GM21390 (cell line): Measurements from ENCODE around the gene NADK.
A peak's percentile ranks its signal among the peaks of the same experiment; 100 is the strongest.

Experiments used
- ATAC-seq: cut with Tn5 transposase; IDR thresholded peaks from one replicate; pipeline ENCODE4 v1.9.1; 2021; ENCODE audit not compliant: unreplicated experiment

The NADK gene, protein sequence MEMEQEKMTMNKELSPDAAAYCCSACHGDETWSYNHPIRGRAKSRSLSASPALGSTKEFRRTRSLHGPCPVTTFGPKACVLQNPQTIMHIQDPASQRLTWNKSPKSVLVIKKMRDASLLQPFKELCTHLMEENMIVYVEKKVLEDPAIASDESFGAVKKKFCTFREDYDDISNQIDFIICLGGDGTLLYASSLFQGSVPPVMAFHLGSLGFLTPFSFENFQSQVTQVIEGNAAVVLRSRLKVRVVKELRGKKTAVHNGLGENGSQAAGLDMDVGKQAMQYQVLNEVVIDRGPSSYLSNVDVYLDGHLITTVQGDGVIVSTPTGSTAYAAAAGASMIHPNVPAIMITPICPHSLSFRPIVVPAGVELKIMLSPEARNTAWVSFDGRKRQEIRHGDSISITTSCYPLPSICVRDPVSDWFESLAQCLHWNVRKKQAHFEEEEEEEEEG

DNA sequence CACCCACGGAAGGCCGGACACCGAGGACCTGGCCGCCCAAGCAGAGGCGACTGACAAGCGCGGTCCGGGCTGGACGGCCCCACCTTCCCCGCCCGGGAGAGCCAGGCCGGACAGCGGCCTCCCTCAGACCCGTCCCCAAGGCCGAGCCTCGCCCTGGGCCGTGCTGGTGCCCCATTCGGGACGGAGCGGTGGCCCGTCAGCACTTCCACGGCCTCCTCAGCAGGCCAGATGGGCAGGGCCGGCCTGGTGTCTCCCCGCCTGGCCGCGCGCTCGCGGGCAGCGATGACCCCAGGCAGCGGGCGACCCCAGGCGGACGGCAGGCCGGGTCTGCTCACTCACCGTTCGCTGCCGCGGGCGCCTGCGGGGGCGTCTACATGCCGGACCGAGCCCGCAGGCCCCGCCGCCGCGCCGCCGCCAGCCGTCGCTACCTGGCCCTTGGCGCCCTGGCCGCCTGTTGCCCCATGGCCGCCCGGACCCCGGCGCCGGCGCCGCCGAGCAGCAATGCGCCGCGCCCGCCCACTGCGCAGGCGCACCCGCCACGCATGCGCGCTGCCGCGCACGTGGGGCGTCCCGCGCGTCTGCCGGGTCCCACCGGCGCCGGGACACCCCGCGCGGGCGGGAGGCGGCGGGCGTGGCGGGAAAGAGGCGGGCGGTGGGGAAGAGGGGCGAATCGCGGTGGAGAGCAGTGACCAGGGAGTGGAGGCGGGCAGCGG, at the start of gene NADK:
Gene NADK (minus strand): TSS at position 521 of the 713 bp plus-strand sequence. CDS start 13,064 bp downstream, outside the sequence.
- ATAC-seq = peak; percentile 25

DNA sequence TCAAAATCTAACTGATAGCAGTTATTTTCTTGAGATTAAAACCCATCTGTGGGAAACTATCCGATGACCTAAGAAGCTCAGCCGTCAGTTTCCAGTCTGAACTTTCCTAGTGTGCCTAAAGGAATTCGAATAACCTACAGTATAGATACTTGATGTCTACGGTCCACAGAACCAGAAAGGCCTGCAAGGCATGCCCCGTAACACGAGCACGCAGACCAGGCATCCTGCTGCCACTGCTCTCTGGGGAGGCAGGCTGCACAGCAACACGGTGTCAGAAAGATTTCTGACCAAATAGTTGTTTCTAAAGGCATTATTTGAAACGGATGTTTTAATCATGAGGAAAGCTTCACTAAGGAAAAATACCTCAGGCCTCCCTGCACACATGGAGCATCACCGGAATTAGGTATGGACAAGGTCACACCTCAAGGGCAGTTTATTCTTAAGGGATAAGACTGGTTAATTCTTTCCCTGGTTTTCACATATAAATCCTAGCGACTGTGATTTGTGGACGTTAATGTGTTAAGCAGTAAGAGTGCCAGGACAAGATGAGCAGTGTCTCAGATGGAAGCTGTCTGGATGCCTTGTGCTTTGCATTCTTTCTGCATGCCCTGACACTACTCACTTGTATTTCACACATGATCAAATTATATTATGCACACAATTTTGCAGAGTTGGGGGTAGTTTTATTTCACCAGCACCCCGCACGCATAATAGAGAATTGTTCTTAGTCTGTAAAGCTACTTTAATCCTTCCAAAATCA, 49.0 kb upstream of the NADK start:
- no peak for ATAC-seq

DNA sequence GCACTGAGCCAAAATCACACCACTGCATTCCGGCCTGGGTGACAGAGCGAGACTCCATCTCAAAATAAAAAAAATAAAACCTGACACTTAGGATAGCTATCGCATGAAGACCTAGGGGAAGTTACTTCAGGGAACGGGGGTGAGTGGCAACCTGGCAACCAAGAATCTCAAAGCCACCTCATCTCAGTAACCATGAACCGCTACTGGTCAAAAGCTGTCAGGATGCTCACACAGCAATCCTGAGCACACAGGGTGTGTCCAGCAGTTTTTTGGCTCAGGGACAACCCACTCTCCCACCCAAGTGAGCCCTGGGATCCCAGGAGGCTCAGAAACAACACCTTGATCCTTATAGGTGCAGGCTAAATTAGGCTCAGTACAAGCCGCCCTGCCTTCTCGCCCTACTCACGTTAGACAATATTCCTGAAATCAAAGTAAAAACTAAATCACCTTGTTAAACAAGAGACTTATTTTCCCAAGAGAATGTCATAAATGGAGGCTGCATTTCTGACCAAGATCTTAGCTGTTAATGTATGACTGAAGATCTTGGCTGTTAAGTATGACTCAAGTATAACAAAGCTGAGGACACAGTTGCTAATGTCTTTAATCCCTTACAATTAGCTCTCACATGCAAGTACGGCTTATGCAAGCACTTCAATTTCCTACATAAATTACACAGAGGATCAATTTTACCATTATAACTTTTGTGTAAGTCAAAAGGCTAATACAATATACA, 48.3 kb upstream of the NADK start:
- no peak for ATAC-seq

DNA sequence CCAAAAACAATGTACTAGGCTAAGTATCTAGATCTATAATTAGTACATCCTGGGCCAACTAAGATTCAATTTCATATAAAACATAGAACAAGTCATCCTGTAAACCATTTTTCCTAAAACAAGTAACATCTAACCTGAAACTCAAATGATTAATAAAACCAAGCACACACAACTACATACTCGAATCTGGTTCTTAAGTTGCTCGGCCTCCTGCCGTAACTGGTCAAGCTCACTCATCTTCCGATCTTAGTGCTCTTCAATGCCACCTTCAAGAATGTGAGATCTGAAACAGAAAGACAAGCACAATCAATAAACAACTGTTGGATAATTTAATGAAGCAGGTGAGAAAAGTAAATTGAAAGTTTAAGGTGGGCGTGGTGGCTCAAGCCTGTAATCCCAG, 46.9 kb upstream of the NADK start:
- ATAC-seq = no peak

DNA sequence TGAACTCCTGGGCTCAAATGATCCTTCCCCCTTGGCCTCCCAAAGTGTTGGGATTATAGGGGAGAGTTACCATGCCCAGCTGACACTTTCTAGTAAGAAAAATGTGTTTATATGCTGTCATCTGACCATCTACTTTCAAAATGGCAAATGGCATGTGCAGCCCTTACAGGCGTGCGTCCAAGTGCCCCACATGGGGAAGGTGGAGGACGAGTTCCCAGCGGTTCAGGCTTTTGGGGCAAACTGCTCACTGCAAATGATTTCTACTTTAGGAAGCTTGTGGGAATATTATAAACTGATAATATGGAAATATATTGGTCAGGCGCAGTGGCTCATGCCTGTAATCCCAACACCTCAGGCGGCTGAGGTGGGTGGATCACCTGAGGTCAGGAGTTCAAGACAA, 41.5 kb upstream of the NADK start:
- ATAC-seq = no peak

DNA sequence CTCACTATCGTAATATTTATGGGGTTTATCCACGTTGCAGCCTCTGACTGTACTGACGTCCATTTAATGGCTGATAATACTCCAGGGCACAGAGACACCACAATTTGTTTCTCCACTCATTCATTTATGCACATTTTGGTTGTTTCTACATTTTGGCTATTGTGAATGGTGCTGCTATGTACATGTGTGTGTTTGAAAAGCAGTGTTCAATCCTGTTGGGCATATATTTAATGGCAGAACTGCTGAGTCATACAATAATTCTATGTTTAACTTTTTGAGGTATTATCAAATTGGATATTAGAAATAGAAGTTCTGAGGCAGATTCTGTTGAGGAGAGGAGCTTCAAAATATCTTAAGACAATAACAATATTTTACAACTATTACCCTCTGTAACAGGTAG, 39.0 kb upstream of the NADK start:
- no peak for ATAC-seq

DNA sequence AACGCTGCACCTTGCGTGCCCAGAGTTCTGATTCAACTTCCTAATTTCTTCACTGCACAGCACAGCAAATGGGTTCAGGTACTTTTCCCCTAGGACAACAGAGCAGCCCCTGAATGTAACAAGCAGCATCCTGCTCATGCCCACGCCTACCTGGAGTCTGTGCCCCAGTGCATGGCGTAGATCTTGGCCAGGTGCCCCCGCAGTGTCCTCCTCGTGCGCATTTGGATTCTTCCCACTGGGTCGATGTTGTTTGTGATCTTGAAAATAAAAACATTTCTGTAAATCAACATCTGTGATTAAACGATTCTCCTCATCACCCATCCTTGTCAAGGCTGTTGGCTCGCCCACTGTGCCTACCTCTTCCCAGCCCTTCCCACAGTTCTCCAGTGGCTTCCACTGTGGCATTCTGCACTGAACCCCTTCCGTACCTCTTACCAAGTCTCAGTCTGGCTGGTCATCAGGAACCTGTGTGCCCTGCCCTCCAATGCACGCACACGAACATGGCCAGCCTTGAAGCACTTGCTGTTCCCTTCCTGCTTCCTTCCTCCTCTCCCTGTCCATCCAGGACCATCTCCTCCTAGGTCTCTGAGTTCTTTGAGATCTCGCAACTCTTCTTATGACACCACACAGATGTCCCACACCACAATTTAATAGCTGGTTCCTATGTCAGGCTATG, 37.5 kb upstream of the NADK start:
- ATAC-seq = no peak

DNA sequence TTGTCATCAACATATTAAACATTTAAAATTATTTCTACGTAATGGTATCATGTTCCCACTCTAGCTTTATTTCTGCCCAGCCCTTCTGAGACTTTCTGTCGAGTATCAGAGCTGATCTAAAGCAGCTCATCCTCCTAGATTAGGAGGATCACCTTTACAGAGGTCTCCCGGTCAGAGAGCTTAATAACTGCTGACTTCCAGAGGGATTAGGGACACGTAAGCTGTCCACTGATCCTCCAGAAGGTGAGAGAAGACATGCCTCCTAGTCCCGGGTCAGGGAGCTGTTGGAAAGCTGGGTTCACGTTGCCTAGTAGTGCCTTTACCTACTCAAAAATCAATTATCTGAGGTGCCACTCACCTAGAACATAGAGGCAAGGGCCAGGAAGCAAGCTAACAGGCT, 31.2 kb upstream of the NADK start:
- ATAC-seq = no peak

DNA sequence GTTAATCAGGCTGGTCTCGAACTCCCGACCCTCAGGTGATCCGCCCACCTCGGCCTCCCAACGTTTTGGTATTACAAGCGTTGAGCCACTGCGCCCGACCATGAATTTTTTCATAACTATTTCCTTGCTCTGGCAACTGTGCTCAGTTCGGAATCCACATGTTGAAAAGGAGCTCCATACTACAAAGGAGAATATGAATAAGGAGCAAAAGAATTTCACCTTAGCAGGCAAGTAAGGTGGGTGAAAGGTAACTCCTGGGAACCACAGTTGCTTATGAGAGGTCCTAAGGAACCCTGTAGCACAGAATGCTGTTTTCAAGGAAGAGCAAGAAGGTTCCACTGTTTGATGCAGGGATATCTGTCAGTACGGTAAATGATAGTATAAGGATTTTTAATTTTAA, 29.9 kb upstream of the NADK start:
- ATAC-seq = no peak

DNA sequence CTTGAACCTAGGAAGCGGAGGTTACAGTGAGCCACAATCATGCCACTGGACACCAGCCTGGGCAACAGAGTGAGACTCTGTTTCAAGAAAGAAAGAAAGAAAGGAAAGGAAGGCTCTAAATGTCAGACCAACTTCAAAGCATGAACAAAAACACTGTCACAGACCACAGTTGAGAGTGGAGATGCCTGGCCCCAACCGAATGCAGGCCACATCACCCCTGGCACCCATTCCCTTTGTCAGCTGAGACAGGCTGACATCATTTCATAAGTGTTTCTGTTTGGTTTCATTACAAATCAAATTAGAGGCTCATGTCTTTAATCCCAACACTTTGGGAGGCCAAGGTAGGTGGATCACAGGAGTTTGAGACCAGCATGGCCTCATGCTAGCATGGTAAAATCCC, 28.6 kb upstream of the NADK start:
- no peak for ATAC-seq

DNA sequence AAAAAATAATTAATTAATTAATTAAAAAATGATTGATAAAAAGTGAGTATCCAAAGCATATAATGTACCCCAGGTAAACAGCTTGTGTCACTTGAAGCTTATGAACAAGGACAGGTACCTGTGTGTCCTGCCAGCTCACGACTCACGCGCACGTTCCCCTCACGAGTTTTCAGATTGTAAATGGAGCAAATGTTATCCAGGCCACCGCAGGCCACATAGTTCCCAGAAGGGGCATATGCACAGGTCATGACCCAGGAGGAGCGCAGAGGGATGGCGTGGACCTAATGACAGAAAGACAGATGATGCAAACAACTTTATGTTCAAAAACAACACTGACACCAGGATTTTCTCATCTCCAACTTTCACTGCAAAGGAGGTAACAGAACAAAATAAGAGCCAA, 26.0 kb upstream of the NADK start:
- no peak for ATAC-seq

DNA sequence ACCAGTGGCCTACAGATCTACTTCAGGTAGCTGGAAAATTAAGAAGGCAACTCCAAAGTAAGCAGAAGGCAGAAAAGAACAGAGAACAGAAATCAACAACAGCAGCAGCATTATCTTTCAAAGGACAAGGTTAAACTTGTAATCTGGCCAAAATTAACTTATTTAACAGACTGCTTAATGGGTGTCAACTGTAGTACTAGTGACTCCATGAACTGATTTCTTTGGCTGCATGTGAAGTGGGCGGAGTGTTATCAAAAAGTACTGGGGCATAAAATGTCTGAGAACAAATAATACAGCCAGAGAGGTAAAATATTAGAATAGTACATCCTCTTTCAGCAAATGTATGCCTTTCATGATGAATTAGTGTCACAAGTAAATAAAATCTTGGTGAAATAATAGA, 24.6 kb upstream of the NADK start:
- ATAC-seq = no peak

DNA sequence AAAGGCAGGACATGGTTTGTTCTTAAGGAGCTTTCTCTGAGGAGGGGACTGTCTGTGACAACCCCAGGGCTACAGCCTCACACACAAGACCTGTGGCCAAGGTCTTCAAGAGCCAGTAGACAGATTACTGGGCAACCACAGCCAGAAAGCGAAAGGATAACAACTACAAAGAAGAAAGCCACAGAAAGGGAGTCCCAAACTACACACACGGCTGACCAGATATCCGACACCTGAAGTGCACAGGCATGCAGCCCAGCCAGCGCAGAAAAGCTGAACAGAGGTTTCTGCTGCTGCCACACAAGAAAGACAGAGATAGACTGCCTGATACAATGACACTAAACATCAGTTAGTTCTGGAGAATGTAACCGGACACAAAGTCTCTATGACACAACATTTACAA, 21.4 kb upstream of the NADK start:
- peak; percentile 83 for ATAC-seq

DNA sequence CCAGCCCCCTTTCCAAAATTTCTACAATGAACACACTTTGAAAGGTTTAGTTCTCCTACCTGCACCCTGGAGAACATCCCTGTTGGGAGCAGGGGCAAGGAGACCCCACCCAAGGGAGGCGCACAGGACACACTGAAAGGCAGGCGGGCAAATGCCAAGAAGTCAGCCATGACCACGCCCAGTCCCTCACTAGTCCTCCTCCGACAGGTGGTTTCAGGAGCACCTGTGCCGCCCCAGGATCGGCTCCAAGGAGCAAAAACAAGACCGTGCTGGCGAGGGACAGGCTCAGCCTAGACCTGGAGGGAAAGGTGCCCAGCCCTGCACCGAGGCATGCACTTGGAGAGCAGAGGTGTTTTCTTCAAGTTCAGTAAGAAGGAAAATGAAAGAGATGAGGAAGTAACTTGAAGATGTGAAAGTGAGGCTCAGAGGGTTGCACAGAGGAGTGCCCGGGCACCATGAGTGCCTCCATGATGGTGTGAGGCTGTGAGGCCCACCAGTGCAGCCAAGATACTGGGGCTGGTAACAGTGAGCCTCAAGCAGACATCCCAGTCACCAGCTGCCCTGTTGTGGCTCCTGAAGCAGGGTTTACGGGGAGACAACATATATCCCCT, 19.6 kb upstream of the NADK start:
- no peak for ATAC-seq

DNA sequence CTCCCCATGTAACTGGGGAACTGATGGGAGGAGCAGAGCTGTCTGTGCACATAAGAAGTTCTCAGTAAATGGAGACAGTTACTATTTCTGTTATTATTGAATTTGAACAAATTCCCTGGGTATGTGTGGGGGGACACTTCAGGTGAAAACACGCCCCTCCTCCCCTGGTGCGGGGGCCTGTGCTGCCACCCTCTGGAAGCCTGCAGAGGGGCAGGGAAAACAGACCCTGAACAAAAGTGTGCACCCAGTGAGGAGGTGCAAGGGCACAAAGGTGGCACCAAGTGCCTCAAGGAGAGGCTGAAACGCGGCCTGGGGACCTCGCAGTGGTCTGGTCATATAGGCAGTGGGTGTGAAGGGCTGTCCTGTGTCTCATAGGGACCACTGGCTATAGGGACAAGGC, 18.2 kb upstream of the NADK start:
- ATAC-seq = no peak

DNA sequence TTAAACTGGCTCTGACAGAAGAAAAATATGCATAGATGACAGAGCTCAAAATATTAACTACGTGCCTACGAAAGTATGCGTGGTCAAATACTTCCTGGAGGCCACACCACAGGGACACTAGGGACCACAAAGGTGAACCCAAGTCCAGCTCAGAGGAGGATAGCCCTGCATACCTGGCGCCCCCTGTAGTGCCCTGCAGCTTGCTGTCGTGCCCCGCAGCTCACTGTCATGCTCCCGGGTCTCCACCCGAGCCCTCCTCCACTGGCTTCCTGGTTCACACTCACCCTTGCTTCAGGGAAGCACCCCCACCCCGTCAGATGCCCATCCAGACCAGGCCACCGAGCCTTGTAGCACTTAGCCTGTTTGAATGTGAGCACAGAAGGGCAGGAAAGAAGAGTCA, 16.7 kb upstream of the NADK start:
- ATAC-seq = no peak

DNA sequence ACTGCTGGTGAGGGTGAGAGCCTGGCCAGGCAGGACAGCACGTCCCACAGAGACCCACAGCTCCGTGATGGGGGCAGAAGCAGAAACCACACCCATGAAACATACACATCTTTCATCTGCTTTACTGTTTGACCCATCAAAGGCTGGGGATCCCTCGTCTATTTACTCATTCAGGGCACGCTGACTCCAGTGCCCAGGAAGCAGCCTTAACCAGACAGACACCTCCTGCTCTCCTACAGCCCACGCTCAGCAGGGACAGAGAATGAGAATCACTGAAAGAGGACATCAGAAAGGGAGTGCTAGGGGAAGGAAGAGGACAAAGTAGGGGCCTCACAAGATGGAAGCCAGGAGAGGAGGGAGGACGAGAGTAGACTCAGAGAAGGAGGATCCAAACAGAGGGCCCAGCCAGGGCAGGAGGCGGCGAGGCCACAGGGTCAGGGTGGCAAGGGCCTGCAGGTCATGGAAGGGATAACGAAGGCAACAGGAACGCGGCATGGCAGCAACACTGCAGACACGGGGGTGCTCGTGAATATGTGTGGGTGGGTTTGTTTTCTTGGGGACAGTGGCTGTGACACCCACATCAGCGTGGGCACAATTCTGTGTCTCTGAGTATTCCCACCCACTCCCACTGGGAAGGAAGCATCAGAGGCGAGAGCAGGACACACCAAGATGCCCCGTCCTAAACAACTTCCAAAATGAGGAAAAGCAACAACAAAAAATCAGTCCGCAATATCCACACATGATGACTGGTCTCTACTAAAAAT, 15.4 kb upstream of the NADK start:
- ATAC-seq = no peak

DNA sequence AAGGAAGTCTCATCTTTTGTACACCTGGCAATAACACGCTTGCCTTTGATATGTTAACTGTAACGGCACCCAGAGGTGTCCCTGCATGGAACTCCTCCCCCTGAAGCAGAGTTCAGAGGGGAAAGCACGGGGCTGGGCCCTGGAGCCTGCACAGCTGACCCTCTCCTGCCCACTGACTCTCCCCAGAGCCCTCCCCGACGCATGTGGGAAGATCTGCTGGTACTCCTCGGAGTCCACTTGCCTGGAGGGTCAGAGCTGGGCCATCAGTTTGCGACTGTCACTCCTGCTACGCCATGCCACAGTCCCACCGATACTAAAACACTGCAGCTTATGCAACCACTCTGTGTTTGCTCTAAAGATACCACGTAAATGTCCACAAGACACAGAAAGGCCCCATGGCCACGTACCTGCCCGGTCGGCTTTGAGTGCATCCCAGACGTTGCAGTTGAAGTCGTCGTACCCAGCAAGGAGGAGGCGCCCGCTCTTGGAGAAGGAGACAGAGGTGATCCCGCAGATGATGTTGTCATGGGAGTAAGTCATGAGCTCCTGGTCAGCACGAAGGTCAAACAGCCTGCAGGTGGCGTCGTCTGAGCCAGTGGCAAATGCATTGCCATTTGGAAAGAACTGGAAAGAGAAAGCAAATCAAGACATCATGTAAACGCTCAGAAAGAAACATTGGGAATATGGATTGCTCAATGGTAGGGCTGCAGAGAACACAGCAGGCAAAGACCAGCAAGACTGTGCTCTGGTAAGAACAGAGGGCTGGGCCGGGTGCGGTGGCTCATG, 10.6 kb upstream of the NADK start:
- ATAC-seq = no peak

DNA sequence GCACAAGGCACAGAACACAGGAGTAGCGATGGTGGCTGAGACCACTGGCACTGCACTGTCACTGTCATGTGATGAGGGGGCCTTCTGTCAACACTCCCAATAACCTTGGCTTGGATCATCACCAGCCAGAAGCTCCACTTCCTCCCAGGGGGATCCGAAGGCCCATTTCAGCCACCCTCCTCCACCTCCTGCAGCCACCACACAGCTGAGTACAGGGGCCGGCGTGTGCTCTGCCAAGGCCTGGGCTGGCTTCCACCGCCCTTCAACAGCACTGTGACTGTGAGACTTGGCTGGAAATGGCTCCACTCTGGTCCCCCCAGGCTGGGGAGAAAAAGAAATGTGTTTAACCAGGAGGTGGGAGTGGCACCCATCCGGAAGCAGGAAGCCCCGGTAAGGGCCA, 9.9 kb upstream of the NADK start:
- ATAC-seq = no peak
